ENCODE measurements around the gene GNAI3. TPM values are rescaled to one million over a fixed set of nuclear protein-coding genes. Genes with fewer than 3 reads are reported as not detected.

Gene GNAI3
- total and polyA plus RNA-seq, 2 of the 13 experiments (the other 11 are each of a cell fraction or from before 2014, with no cell fraction given): 4.3 to 9.0 TPM

DNA sequence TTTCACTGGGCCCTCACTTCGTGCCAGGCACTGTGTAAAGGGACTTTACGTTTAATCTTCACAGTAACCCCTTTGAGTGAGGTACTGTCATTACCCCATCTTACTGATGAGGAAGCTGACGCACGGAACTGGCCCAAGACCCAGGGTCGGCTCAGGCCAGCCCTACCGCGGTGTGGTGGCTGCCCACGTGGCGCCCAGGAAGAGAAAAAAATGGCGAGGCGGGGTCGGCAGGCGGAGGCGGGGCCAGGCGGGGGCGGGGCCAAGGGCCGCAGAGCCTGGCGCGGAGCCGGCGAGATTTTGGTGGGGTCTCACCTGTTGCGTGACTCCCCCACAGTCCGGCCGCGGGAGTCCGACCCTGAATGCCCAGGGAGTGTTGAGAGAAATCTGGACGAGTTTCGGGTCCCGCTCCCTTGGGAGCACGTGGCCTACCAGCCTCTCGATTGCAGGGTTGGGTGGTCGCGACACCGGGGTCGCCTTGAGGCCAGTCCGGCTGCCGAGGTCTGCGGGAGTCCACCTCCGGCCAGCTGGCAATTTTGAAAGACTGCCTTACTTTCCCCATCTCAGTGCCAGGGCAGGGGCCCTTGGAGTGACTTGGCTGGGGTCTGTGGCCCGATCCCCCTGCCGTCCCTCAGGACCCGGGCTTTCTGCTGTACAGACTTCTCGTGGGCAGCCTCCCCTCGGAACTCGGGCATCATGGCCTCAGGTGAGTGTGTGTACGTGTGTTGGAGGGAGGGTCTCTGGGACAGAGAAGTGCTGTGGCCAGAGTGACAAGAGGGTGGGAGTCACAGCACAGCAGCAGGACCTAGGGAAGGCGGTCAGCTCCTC lies 71.4 kb downstream of the GNAI3 start, which contains the start of the genes AMPD2 and GNAT2 (continued):
- TF ChIP-seq, protein P1, sequence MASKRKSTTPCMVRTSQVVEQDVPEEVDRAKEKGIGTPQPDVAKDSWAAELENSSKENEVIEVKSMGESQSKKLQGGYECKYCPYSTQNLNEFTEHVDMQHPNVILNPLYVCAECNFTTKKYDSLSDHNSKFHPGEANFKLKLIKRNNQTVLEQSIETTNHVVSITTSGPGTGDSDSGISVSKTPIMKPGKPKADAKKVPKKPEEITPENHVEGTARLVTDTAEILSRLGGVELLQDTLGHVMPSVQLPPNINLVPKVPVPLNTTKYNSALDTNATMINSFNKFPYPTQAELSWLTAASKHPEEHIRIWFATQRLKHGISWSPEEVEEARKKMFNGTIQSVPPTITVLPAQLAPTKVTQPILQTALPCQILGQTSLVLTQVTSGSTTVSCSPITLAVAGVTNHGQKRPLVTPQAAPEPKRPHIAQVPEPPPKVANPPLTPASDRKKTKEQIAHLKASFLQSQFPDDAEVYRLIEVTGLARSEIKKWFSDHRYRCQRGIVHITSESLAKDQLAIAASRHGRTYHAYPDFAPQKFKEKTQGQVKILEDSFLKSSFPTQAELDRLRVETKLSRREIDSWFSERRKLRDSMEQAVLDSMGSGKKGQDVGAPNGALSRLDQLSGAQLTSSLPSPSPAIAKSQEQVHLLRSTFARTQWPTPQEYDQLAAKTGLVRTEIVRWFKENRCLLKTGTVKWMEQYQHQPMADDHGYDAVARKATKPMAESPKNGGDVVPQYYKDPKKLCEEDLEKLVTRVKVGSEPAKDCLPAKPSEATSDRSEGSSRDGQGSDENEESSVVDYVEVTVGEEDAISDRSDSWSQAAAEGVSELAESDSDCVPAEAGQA (IDR thresholded peaks at IDR 0.05; ENCODE audit: low read depth): no peak
- TF ChIP-seq, protein P1 (CRISPR knock-in tag; IDR thresholded peaks at IDR 0.05; ENCODE audit: borderline replicate concordance): peak; percentile 68; the same call in 1 of the 2 replicates
- TF ChIP-seq MLLT10 (CRISPR knock-in tag; IDR thresholded peaks at IDR 0.05) (no peak), ZNF124 (CRISPR knock-in tag; IDR thresholded peaks at IDR 0.05) (no peak), ZKSCAN1 (IDR thresholded peaks at IDR 0.05; ENCODE audit: low read length) (no peak), TBX2 (CRISPR knock-in tag; IDR thresholded peaks at IDR 0.05; ENCODE audit: borderline replicate concordance) (peak; percentile 67), ASH2L (IDR thresholded peaks at IDR 0.05; ENCODE audit: insufficient read length, low read depth, low read length) (peak; percentile 10), CBX2 (IDR thresholded peaks at IDR 0.05; ENCODE audit: low read depth, low read length) (no peak), CBX2 (CRISPR knock-in tag; IDR thresholded peaks at IDR 0.05; ENCODE audit: low read depth) (no peak), ZNF136 (CRISPR knock-in tag; IDR thresholded peaks at IDR 0.05; ENCODE audit: low read depth) (no peak), GPN1 (CRISPR knock-in tag; IDR thresholded peaks at IDR 0.05; ENCODE audit: borderline replicate concordance) (no peak), ZNF543 (CRISPR knock-in tag; IDR thresholded peaks at IDR 0.05) (no peak), SIX1 (CRISPR knock-in tag; IDR thresholded peaks at IDR 0.05; ENCODE audit: borderline replicate concordance) (no peak), ZNF780A (CRISPR knock-in tag; IDR thresholded peaks at IDR 0.05) (no peak; the same call in 1 of the 2 replicates), HNRNPK (IDR thresholded peaks at IDR 0.05; ENCODE audit: low read depth, low read length, poor library complexity, severe bottlenecking) (no peak), TCF7 (IDR thresholded peaks at IDR 0.05; ENCODE audit: low read depth) (no peak), HNRNPL (IDR thresholded peaks at IDR 0.05; ENCODE audit: low read depth, low read length) (no peak), MEF2D (CRISPR knock-in tag; IDR thresholded peaks at IDR 0.05) (no peak)
- TF ChIP-seq, protein P2, sequence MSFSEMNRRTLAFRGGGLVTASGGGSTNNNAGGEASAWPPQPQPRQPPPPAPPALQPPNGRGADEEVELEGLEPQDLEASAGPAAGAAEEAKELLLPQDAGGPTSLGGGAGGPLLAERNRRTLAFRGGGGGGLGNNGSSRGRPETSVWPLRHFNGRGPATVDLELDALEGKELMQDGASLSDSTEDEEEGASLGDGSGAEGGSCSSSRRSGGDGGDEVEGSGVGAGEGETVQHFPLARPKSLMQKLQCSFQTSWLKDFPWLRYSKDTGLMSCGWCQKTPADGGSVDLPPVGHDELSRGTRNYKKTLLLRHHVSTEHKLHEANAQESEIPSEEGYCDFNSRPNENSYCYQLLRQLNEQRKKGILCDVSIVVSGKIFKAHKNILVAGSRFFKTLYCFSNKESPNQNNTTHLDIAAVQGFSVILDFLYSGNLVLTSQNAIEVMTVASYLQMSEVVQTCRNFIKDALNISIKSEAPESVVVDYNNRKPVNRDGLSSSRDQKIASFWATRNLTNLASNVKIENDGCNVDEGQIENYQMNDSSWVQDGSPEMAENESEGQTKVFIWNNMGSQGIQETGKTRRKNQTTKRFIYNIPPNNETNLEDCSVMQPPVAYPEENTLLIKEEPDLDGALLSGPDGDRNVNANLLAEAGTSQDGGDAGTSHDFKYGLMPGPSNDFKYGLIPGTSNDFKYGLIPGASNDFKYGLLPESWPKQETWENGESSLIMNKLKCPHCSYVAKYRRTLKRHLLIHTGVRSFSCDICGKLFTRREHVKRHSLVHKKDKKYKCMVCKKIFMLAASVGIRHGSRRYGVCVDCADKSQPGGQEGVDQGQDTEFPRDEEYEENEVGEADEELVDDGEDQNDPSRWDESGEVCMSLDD (CRISPR knock-in tag; IDR thresholded peaks at IDR 0.05; ENCODE audit: borderline replicate concordance): 0 out of 2 replicates have a peak, but pooled peaks have one; percentile 27
- TF ChIP-seq, protein P3, sequence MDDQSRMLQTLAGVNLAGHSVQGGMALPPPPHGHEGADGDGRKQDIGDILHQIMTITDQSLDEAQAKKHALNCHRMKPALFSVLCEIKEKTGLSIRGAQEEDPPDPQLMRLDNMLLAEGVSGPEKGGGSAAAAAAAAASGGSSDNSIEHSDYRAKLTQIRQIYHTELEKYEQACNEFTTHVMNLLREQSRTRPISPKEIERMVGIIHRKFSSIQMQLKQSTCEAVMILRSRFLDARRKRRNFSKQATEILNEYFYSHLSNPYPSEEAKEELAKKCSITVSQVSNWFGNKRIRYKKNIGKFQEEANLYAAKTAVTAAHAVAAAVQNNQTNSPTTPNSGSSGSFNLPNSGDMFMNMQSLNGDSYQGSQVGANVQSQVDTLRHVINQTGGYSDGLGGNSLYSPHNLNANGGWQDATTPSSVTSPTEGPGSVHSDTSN (CRISPR knock-in tag; IDR thresholded peaks at IDR 0.05; ENCODE audit: borderline replicate concordance): 0 out of 2 replicates have a peak, but pooled peaks have one; percentile 22
